ENCODE measurements around the gene GDF9. TPM values are rescaled to one million over a fixed set of nuclear protein-coding genes. Genes with fewer than 3 reads are reported as not detected.

GDF9 gene
- total RNA-seq, 1 experiment from 2014 or later: 0.24 TPM

- Histone ChIP-seq H3K79me1 (ENCODE audit: insufficient read depth, low read depth, low read length, poor library complexity, severe bottlenecking) (no peaks in the 10 kb centered on the region), H4K20me1 (ENCODE audit: control insufficient read depth, insufficient read depth, insufficient read length) (no peaks in the 10 kb centered on the region), H2BK20ac (ENCODE audit: low read depth, low read length, poor library complexity, severe bottlenecking) (no peak overlapping the region), H2AK5ac (ENCODE audit: insufficient read length, low read length) (no peak overlapping the region), H3K4ac (ENCODE audit: low read depth, low read length) (no peak overlapping the region), H4K5ac (ENCODE audit: insufficient read length, low read depth, low read length) (no peak overlapping the region), H3K18ac (ENCODE audit: insufficient read length, low read depth, low read length) (no peak overlapping the region), H2BK12ac (ENCODE audit: insufficient read length, low read depth, low read length) (no peak overlapping the region), H3K56ac (ENCODE audit: insufficient read length, low read depth, low read length) (no peak overlapping the region), H3K4me1 (ENCODE audit: insufficient read depth, low read length) (no peaks in the 10 kb centered on the region), H4K91ac (ENCODE audit: insufficient read length, low read depth, low read length) (no peak overlapping the region), H3K9ac (ENCODE audit: extremely low read depth, insufficient read length, low read length) (no peak overlapping the region), H4K8ac (replicated peaks; ENCODE audit: insufficient read length, low read depth, low read length) (no peak overlapping the region), H3K27ac (ENCODE audit: insufficient read length, low read depth, low read length) (no peak overlapping the region), H3K14ac (ENCODE audit: insufficient read depth, low read length) (no peak overlapping the region), H3K23ac (ENCODE audit: insufficient read length, low read depth, low read length) (no peak overlapping the region), H2BK5ac (ENCODE audit: insufficient read length, low read length) (no peak overlapping the region), H3K9me3 (ENCODE audit: control insufficient read depth, low read depth, low read length) (no peaks in the 10 kb centered on the region), H2AFZ (ENCODE audit: low read length) (no peak overlapping the region), H3K79me2 (ENCODE audit: insufficient read depth, low read length) (no peaks in the 10 kb centered on the region), H2BK15ac (ENCODE audit: low read depth, low read length) (no peak overlapping the region), H3K27me3 (ENCODE audit: insufficient read depth, low read length) (no peaks in the 10 kb centered on the region), H2BK120ac (ENCODE audit: low read depth, low read length, poor library complexity, severe bottlenecking) (no peak overlapping the region), H3T11ph (ENCODE audit: low read length) (no peak overlapping the region), H3K4me2 (ENCODE audit: insufficient read depth, insufficient read length, low read length) (no peak overlapping the region), H3K23me2 (ENCODE audit: insufficient read length, low read depth, low read length, poor library complexity, severe bottlenecking) (no peaks in the 10 kb centered on the region)
- no peak for TF ChIP-seq CTCF (conservative IDR thresholded peaks at IDR 0.05)
- no CpG with 5 or more reads among the region's 1 CpG for WGBS (ENCODE audit: extremely low coverage, insufficient read length, low lambda C conversion rate)
- peaks cover 7 to 39% (median 27%) of the 10 kb centered on the region in 3 experiments; a peak in 6 of 7 replicates for H3K36me3 Mint-ChIP-seq (ENCODE audit: insufficient read depth in 1 of 3, low read depth in 3 of 3)
- H3K4me3 Mint-ChIP-seq: no peak overlapping the region
- no peak for DNase-seq
- H3K27ac Mint-ChIP-seq: no peak overlapping the region
- no peaks in the 10 kb centered on the region for H3K9me3 Mint-ChIP-seq
- H3K4me1 Mint-ChIP-seq: no peaks in the 10 kb centered on the region
- no peaks in the 10 kb centered on the region for H3K27me3 Mint-ChIP-seq (ENCODE audit: low read depth)
Measured at GRCh38 chr5:132876020-132876759, 9.9 kb upstream of the GDF9 start.
